ENCODE results near the gene MYO1C.

MYO1C gene

GRCh38 chr17:1493291-1493980 lies 950 bp upstream of the MYO1C start:
- TF ChIP-seq CREB5 (CRISPR knock-in tag; IDR thresholded peaks at IDR 0.05; ENCODE audit: low read depth) (no peak), RARB (CRISPR knock-in tag; IDR thresholded peaks at IDR 0.05) (no peak), ZC3H10 (CRISPR knock-in tag; IDR thresholded peaks at IDR 0.05) (no peak)
- no peak for ATAC-seq

DNA sequence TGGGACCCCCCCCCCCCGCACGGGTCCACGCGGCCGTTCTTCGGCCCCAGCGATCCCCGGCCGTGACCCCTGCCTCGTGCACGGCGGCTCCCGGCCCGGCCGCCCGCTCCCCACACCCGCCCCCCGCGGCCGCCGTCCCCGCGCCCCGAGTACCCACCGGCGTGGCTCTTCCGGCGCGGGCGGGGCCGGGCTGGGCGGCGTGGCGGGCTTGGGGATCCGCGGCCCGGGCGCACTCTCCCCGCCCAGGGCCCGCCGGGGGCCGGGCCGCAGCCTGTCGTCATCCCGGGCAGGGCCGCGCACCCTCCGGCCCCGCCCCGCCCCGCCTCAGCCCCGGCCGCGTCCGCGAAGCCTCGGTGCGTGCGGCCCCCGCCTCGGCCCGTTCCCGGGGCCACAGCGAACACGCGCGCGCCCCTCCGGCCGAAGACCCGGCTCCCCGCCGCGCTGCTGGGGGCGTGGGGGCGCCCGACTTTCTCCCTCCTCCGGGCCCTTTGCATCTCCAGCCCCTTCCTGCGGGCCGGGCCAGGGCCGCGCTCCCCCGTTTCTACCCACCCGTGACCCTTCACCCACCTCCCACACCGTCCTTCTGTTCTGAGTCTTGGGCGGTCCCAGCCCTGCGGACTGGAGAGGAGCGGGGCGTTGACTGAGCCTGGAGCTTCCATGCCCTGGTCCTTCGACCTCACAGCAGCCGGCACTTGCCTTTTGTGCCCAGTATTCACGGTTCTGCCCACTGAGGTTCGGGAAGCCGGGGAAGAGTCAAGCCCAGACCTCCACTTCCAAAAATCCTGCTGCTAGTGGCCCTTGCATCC lies 840 bp downstream of the MYO1C start:
- ATAC-seq = peak; percentile 29
- TF ChIP-seq RARB (CRISPR knock-in tag; IDR thresholded peaks at IDR 0.05) = no peak
- TF ChIP-seq PPARA (CRISPR knock-in tag; IDR thresholded peaks at IDR 0.05; ENCODE audit: borderline replicate concordance) = no peak
- TF ChIP-seq SNAI2 (CRISPR knock-in tag; IDR thresholded peaks at IDR 0.05) = no peak
- TF ChIP-seq CREB5 (CRISPR knock-in tag; IDR thresholded peaks at IDR 0.05; ENCODE audit: low read depth) = no peak
- TF ChIP-seq ZNF565 (CRISPR knock-in tag; conservative IDR thresholded peaks at IDR 0.05; ENCODE audit: low read depth) = no peak
- TF ChIP-seq ZC3H10 (CRISPR knock-in tag; IDR thresholded peaks at IDR 0.05) = no peak
- TF ChIP-seq POU6F1 (CRISPR knock-in tag; IDR thresholded peaks at IDR 0.05; ENCODE audit: borderline replicate concordance, low read depth) = no peak
- TF ChIP-seq ZFP3 (CRISPR knock-in tag; IDR thresholded peaks at IDR 0.05) = no peak

GRCh38 chr17:1490643-1491442 lies 1.6 kb downstream of the MYO1C start:
- TF ChIP-seq ZFP3 (CRISPR knock-in tag; IDR thresholded peaks at IDR 0.05) = no peak
- TF ChIP-seq TSHZ2 (CRISPR knock-in tag; IDR thresholded peaks at IDR 0.05) = no peak
- no peak for TF ChIP-seq ISL1 (CRISPR knock-in tag; IDR thresholded peaks at IDR 0.05)
- TF ChIP-seq ZC3H10 (CRISPR knock-in tag; IDR thresholded peaks at IDR 0.05) = no peak
- no peak for TF ChIP-seq OSR1 (CRISPR knock-in tag; IDR thresholded peaks at IDR 0.05)
- TF ChIP-seq, protein P1, sequence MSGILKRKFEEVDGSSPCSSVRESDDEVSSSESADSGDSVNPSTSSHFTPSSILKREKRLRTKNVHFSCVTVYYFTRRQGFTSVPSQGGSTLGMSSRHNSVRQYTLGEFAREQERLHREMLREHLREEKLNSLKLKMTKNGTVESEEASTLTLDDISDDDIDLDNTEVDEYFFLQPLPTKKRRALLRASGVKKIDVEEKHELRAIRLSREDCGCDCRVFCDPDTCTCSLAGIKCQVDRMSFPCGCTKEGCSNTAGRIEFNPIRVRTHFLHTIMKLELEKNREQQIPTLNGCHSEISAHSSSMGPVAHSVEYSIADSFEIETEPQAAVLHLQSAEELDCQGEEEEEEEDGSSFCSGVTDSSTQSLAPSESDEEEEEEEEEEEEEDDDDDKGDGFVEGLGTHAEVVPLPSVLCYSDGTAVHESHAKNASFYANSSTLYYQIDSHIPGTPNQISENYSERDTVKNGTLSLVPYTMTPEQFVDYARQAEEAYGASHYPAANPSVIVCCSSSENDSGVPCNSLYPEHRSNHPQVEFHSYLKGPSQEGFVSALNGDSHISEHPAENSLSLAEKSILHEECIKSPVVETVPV (CRISPR knock-in tag; IDR thresholded peaks at IDR 0.05) = no peak
- peak; percentile 65 for ATAC-seq

- TF ChIP-seq ZNF70 (CRISPR knock-in tag; IDR thresholded peaks at IDR 0.05) (no peak), ZC3H10 (CRISPR knock-in tag; IDR thresholded peaks at IDR 0.05) (no peak), RARB (CRISPR knock-in tag; IDR thresholded peaks at IDR 0.05) (no peak), ISL1 (CRISPR knock-in tag; IDR thresholded peaks at IDR 0.05) (no peak), ARNTL (CRISPR knock-in tag; IDR thresholded peaks at IDR 0.05; ENCODE audit: borderline replicate concordance, low read depth) (no peak), GLIS3 (CRISPR knock-in tag; IDR thresholded peaks at IDR 0.05) (no peak), PPARA (CRISPR knock-in tag; IDR thresholded peaks at IDR 0.05; ENCODE audit: borderline replicate concordance) (no peak), CREB5 (CRISPR knock-in tag; IDR thresholded peaks at IDR 0.05; ENCODE audit: low read depth) (no peak)
- TF ChIP-seq, protein P1 (CRISPR knock-in tag; IDR thresholded peaks at IDR 0.05) = no peak
- ATAC-seq = no peak
These were observed 3.6 kb downstream of the MYO1C start for GRCh38 chr17:1488826-1489270.

Measured in SK-N-SH treated with all-trans-retinoic acid at 6 μM for 48 hours (cell line).